Spleen (tissue), 7 donors: ENCODE results near the gene ABHD2.

ENCODE experiments used
- POLR2A ChIP-seq, 3 donors: fragments of 450-650 bp; IDR thresholded peaks; one replicate each; pipeline ENCODE4 v1.5.1; 2017; ENCODE audit warnings: antibody characterized with exemption in 3 of 3, mild to moderate bottlenecking in 1 of 3
- POLR2AphosphoS5 ChIP-seq, 3 donors: sonication (generic); formaldehyde crosslinking; IDR thresholded peaks; one replicate each; pipeline ENCODE4 v1.5.1; 2017; ENCODE audit warnings: antibody characterized with exemption in 3 of 3
- TF ChIP-seq, protein P1 (sequence below), 11 experiments: fragments of 200-600 bp in 7 of 11; fragments of 450-650 bp in 4 of 11; sonication (generic) in 4 of 11; IDR thresholded peaks in 8 of 11; conservative IDR thresholded peaks in 3 of 11; 1 replicate in 7 of 11; 2 replicates in 4 of 11; pipeline versions ENCODE4 v1.4.0 to v1.8.0; 2016 to 2021; ENCODE audit warnings: antibody characterized with exemption in 11 of 11, inconsistent platforms in 4 of 11, mild to moderate bottlenecking in 1 of 11
- donor health status: DM: no; HTN: no; CAD: no; lungs with moderate emphysema.
- donor health status: DM: no; HTN: no; CAD: no.
- donor health status: DM: no; HTN: no; CAD: no.

- TF ChIP-seq, protein P1, sequence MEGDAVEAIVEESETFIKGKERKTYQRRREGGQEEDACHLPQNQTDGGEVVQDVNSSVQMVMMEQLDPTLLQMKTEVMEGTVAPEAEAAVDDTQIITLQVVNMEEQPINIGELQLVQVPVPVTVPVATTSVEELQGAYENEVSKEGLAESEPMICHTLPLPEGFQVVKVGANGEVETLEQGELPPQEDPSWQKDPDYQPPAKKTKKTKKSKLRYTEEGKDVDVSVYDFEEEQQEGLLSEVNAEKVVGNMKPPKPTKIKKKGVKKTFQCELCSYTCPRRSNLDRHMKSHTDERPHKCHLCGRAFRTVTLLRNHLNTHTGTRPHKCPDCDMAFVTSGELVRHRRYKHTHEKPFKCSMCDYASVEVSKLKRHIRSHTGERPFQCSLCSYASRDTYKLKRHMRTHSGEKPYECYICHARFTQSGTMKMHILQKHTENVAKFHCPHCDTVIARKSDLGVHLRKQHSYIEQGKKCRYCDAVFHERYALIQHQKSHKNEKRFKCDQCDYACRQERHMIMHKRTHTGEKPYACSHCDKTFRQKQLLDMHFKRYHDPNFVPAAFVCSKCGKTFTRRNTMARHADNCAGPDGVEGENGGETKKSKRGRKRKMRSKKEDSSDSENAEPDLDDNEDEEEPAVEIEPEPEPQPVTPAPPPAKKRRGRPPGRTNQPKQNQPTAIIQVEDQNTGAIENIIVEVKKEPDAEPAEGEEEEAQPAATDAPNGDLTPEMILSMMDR (IDR thresholded peaks at IDR 0.05 in 8 of 11, conservative IDR thresholded peaks at IDR 0.05 in 3 of 11): no peak
- TF ChIP-seq POLR2A (IDR thresholded peaks at IDR 0.05): no peak
- no peak for TF ChIP-seq POLR2AphosphoS5 (IDR thresholded peaks at IDR 0.05)
Observed at GRCh38 chr15:89126009-89126408, 37.8 kb downstream of the ABHD2 start.
